ENCODE data around the gene DDX3X.
A peak's percentile ranks its signal among the peaks of the same experiment; 100 is the strongest.

DDX3X gene

DNA sequence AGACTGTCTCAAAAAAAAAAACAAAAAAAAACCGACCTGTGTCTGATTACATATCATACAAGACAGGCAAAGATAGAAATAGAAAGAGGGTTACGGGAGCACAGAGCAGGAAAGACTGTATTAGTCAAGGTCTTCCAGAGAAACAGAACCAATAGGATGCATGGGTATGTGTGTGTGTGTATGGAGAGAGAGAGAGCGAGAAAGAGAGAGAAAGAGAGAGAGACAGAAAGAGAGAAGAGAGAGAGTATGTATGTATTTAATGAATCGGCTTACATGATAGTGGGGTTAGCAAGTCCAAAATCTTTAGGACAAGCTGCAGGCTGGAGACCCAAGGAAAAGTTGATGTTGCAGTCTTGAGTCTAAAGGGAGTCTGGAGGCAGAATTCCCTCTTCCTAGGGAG lies 7.5 kb upstream of the DDX3X start:
- DNase-seq = no peak
- intact Hi-C loops (cut with DNase I) = no loop called here

GRCh38 chrX:41327341-41327740 lies 6.6 kb upstream of the DDX3X start:
- no peak for DNase-seq
- intact Hi-C loops (cut with DNase I) = no loop called here

DNA sequence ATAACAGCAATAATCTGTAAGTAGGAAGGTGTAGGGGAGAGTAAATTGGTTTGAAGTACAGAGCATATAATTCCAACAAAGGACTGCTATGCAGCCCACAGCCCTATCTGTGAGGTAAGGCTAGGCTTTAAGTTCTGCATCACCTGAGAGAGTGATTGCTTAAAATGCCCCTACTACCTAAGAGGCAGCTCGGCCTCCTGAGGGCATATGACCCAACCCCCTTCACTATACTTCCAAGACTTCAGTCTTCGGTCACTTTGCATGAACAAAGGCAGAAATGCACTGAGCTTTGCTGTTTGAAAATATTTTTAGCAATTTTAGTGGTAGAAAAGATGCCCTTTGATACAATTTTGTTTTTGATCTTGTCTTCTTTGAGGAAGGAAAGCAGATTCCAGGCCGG lies 4.9 kb upstream of the DDX3X start:
- intact Hi-C loops (cut with DNase I) = no loop called here
- DNase-seq = no peak

GRCh38 chrX:41332005-41332404 lies 2.0 kb upstream of the DDX3X start:
- DNase-seq = no peak
- intact Hi-C loops (cut with DNase I) = loop anchor here (5.0 to 10.0 kb wide), 2 partner anchors 57 to 245 kb away; partner anchors contain the start of gene USP9X

DNA sequence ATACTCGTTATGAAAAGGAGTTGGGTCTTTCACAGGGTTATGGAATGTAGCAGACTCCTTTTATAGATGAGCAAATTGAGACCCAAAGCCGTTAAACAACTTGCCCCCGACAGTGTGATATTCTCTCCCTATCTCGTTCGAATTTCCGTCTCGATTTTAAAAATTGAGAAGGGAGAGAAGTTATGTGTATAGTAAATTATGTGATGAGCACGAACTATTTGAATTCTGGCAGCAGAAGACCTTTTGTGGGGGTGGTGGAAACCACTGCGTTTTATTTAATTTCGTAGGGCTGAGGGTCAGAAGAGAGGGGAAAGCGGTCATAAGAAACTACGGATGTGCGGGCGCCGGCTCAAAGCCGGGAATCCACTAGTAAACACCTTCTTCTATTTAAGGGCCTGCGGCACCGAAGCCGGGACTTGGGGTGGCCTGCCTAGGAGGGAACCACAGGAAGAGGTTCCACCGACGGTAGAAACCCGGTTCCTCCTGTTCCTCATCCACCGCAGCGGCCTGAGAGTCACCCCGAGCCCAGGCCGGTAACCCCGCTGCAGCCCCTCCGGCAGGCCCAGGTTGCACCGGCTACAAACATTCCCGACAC lies 1.5 kb upstream of the DDX3X start:
- intact Hi-C loops (cut with DNase I) = loop anchor here (5.0 to 10.0 kb wide), 2 partner anchors 58 to 245 kb away; partner anchors contain the start of gene USP9X
- peak in 2 of 10 donors; percentile 76 to 83 for DNase-seq

DNA sequence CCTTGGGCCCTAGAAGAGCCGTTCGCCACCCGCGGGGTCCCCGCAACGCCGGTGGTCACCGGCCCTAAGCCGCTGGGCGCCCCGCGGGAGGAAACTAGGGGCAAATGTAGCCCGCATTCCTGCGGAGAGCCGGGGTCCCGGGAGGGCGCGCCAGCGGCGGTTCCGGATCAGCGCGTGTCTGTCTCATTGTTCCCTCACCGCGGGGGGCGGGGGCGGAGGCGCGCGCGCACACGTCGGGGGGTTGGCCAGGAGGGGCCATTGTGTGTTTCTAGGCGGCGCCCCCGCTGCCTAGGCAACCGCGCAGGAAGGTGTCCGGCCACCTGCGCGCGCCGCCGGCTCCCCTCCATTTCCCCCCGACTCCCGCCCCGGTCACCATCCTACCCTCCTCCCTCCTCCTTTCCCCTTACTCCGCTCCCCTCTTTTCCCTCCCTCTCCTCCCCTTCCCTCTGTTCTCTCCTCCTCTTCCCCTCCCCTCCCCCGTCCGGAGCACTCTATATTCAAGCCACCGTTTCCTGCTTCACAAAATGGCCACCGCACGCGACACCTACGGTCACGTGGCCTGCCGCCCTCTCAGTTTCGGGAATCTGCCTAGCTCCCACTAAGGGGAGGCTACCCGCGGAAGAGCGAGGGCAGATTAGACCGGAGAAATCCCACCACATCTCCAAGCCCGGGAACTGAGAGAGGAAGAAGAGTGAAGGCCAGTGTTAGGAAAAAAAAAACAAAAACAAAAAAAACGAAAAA lies 789 bp upstream of the DDX3X start:
- DNase-seq = peak; percentile 60 to 96 (median 79)
- intact Hi-C loops (cut with DNase I) = loop anchor here (5.0 to 10.0 kb wide), 2 partner anchors 58 to 246 kb away; partner anchors contain the start of gene USP9X

- intact Hi-C loops (cut with DNase I) = loop anchor here (5.0 to 10.0 kb wide), 2 partner anchors 60 to 247 kb away; partner anchors contain the start of gene USP9X
- DNase-seq = peak; percentile 63 to 98 (median 85)
Observed at GRCh38 chrX:41334363-41335197, 618 bp downstream of the DDX3X start.

DNA sequence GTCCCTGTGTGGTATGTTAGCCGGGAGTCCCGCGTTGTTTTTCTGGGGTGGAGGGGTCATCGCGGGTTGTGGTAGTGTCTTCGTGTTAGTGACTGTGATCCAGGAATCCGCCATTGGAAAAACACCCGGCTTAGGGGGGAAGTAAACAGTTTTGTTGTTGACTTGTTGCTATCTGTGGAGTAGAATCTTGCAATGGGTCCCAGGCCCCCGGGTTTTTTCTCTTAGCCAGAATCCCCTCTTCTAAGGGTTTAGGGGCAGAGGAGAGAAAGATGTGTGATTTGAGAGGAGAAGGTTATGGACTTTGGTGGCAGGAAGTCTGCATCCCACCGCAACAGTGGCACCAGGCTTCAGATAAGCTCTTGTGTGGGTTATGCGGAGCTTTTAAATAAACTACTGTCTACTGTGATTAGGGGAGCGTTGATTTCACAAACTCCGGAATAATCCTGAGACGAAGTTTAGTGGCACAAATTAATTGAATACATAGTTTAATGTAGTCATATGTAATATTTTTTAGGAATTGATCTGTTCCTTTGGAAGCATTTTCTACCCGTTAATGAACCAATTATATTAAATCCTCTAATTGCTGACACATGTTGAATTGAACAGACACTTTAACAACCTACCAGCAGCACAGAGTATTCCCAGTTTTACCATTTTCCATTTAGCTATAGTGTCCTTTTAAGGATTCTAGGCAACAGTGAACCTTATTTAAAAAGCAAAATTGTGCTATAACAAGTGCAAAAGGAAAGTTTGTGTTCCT lies 1.4 kb downstream of the DDX3X start:
- intact Hi-C loops (cut with DNase I) = loop anchor here (10.0 kb wide), 1 partner anchor 61 kb away; no protein-coding TSS in a partner anchor
- DNase-seq = no peak

- DNase-seq = no peak
Observed at GRCh38 chrX:41335958-41336331, 2.0 kb downstream of the DDX3X start.

DNA sequence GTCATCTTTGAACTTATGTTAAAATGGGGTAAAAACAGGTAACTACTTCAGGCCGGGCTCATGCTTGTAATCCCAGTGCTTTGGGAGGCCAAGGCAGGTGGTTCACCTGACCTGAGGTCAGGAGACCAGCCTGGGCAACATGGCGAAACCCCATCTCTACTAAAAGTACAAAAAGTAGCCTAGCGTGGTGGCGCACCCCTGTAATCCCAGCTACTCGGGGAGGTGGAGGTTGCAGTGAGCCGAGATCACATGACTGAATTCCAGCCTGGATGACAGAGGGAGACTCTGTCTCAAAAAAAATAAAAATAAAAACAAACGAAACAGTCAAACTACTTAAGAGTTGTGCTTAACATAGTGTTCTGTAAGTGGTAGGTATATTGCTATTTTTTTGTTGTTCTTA lies 2.5 kb downstream of the DDX3X start:
- DNase-seq = no peak
- intact Hi-C loops (cut with DNase I) = loop anchor here (10.0 kb wide), 1 partner anchor 62 kb away; no protein-coding TSS in a partner anchor

More at GRCh38 chrX:41335958-41336331, 2.0 kb downstream of the DDX3X start:
- intact Hi-C loops (cut with DNase I) = loop anchor here (10.0 kb wide), 1 partner anchor 61 kb away; no protein-coding TSS in a partner anchor

GRCh38 chrX:41337140-41337539 lies 3.2 kb downstream of the DDX3X start:
- intact Hi-C loops (cut with DNase I) = loop anchor here (10.0 kb wide), 1 partner anchor 62 kb away; no protein-coding TSS in a partner anchor
- DNase-seq = no peak

DNA sequence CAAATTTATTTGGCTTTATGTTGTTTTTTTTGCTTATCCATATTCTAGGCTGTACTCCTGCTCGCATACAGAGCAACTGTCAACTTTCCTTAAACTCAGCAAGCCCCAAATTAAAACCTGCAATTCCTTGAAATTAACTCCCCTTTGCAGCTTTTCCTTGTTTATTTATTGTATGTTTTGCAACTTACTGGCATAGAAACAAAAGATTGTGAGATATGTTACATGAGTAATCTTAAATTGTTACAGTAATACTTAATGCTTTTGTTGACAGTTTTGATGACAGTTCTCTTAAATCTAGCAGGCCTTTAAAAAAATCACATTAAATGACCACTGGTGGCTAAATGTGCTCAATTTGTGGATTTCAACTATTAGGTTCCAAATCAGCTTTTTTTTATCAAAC lies 4.5 kb downstream of the DDX3X start:
- intact Hi-C loops (cut with DNase I) = loop anchor here (10.0 kb wide), 1 partner anchor 64 kb away; no protein-coding TSS in a partner anchor
- DNase-seq = no peak

DNA sequence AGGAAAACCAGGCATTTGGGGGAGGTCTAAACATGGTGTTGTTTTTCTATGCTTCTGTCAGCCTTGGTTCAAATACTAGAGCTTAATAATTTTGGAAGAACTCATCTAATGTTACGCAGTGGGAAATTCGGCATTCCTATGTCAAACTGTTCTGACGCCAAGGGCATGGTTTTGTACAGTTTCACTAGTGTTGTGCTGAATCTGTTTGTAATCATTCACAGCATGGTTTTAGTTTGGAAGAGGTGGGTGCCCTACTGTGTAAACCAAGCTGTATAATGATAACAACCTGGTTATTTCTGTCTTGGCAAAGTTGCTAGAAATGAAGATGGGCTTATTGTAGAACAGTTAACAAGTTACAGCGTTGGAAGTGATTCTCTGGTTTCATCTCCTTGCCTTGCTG lies 5.2 kb downstream of the DDX3X start:
- DNase-seq = no peak
- intact Hi-C loops (cut with DNase I) = loop anchor here (10.0 kb wide), 1 partner anchor 64 kb away; no protein-coding TSS in a partner anchor

DNA sequence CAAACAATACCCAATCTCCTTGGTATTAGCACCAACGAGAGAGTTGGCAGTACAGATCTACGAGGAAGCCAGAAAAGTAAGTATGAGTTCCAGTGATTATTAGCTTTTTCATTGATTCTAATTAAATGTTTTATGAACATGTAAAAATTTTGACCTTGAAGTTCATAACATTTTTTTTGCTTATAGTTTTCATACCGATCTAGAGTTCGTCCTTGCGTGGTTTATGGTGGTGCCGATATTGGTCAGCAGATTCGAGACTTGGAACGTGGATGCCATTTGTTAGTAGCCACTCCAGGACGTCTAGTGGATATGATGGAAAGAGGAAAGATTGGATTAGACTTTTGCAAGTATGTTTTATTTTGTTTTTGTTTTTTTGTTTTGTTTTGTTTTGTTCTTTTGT lies 10.1 kb downstream of the DDX3X start:
- intact Hi-C loops (cut with DNase I) = no loop called here
- no peak for DNase-seq

- DNase-seq = no peak
- intact Hi-C loops (cut with DNase I) = no loop called here
Observed at GRCh38 chrX:41347186-41347585, 13.2 kb downstream of the DDX3X start.

- DNase-seq = no peak
- intact Hi-C loops (cut with DNase I) = no loop called here
Observed at GRCh38 chrX:41348551-41348950, 14.6 kb downstream of the DDX3X start.

GRCh38 chrX:41350150-41350975 lies 16.4 kb downstream of the DDX3X start:
- intact Hi-C loops (cut with DNase I) = no loop called here
- no peak for DNase-seq

GRCh38 chrX:41350976-41351569 lies 17.1 kb downstream of the DDX3X start:
- DNase-seq = no peak
- intact Hi-C loops (cut with DNase I) = no loop called here

DNA sequence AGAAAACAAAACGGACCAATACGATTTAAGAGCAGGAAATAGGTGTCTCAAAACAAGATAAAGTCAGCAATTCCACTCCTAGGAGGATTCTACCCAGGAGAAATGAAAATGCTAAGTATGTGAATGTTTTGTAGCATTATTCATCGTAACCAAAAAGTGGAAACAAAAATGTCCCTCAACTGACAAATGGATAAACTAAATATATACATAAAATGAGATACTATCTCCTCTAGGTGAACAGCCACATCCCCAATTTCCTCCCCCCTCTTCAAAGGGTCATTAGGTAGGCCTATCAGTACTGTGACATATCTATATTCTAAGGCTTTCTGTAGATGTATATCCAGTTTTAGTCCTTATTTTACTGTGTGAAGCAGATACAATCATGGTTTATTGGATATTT lies 18.0 kb downstream of the DDX3X start:
- no peak for DNase-seq
- intact Hi-C loops (cut with DNase I) = no loop called here

All from posterior cingulate gyrus (tissue), 11 donors.